Stimulated activated CD8-positive, alpha-beta memory T cell treated with anti-CD3 and anti-CD28 coated beads, Interleukin-4, amount 100 ng/mL, for 48 hours (primary cell): ENCODE results near the gene CTSV.
A peak's percentile ranks its signal among the peaks of the same experiment; 100 is the strongest.
"Not testable (repeated sequence)": the region's sequence is repeated elsewhere in the genome, so short reads cannot be mapped to it uniquely, and the experiment has no call there.

ENCODE experiments used
- DNase-seq: peaks from one replicate; pipeline ENCODE4 v3.0.0-alpha.2; 2020

The CTSV gene

DNA sequence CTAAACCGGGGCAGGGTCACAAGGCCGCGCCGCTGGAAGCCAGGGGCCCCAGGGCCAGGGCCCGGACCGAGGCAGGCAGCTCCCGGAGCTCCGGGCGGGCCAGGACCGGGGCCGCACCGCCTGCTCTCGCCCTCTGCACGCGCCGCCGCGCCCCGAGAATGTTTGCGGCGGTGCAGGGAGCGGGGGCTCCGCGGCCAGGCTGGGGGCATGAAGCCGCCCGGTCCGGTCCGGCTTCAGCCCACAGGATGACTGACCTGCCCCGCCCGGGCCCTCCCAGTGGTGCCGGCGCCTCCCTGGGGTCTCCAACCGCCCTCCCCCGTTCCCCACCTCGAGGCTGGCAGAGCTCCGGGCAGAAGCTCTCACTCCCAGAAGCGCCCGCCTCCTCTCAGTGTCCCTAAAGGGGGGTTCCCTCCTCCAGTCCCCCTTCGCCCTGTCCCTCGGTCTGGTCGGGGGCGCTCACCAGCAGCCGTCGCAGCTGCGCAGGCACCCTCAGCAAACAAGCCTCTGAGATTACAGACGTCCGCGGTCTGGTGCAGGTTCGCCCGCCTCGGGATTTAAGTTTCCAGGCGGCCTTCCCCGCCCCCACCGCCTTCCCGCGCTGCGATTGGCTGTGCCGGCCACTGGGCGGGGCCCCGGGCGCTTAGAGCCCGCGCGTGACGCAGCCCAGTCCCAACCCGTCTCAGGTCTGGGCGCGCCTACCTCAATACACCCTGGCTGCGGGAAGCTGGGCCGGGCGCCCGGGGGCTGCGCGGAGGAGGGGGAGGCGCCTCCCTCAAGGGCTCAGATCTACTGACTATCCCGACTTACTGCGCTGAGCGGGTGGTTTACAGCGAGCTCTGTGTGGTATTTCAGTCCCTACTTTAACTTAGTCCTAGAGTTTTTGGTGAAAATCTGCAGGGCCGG is at the start of gene CTSV:
Gene CTSV, minus strand, starts transcription at position 532 of the 903 bp plus-strand sequence. CDS start 1,099 bp downstream, outside the sequence.
- DNase-seq, result peak; percentile 89

DNA sequence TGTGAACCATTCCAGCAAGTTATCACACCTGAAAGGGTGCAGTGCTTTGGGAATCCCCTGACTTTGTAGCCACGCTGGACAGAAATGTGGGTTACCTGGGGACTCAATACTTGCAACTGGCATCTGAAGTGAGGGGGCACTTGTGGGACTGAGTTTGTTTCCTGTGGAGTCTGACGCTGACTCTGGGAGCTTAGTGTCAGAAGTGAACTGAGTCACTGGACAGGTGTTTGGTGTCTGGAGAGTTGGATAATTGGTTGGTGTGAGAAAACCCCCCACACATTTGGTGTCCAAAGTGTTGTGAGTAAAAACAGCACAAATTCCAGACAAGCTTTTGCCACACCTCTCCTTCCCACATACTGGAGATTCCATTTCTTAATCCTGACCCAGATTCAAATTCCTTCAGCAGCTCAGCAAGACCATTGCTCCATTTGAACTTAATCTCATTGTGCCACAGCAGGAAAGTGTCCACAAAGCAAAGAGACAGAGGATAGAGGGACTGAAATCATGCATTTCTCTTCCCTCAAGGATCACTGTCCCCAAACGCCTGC is 48.8 kb upstream of the CTSV start:
- DNase-seq, result not testable (repeated sequence)

DNA sequence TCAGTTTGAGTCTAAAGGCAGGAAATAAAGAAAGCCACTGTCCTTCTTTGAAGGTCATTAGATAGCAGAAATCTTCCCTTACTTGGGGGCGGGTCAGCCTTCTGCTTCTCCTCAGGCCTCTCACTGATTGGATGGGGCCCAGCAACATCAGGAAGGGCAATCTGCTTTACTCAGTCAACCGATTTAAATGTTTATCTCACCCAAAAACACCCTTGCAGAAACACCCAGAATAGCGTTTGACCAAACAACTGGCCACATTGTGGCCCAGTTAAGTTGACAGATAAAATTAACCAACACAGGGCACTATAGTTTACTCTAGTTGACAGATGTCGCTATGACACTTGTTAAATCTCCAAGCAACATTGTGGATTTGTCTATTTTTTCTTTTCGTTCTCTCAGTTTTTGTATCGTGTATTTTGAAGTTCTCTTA is 45.6 kb upstream of the CTSV start:
- DNase-seq, result not testable (repeated sequence)

DNA sequence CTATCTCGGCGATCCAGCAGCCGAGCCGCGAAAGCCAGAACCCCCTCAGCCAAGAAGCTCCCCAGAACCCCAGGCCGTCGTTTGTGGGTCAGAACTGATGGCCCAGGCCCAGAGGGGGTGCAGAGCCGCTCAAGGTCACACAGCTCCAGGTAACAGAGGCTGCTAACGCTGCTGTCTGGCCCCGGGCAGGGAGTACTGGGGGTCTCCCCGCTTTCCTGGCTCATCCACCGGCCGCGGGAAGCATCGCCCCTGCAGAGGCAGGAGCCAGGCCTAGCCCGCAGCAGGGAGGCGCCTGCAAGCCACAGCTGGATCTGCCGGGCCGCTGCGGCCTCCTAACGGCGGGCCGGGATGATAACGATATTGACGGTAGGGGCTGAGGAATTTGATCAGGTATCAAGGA is 39.4 kb upstream of the CTSV start:
- no peak for DNase-seq

DNA sequence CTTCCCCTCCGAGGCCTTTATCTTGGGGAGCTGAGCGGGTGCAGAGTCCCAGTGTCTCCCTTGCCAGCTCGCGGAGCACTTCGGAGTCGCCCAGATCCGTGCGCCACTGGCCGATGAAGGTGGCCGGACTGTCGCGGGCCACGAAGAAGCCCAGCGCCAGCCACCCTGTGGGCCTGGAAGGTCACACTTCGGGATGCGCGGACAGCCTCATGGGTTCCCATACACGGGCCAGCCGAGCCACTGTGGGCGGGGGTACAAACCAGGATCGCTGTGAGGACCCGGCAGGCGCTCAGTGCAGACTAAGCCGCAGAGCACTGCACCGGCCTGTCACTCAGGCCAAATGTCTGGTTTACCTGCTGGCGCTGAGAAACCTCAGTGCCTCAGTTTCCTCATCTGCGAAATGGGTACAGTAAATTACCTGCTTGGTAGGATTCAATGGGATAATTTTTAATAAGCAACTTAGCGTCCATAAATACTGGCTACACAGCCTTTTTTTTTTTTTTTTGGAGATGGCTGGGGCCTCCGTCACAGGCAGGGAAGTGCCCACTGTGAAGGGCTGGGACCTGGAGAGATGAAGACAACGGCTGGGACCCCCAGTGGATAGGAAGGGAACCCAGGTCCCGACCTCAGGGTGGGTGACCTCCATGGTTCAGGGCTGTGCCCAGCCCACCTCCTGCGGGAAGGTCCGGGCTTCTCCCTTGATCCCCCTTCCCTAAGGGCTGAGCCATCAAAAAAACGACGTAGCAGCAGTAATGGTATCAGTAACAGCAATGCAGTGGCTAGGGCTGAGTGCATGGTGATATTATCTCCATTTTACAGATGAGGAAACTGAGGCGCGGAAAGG is 38.7 kb upstream of the CTSV start:
- no peak for DNase-seq

DNA sequence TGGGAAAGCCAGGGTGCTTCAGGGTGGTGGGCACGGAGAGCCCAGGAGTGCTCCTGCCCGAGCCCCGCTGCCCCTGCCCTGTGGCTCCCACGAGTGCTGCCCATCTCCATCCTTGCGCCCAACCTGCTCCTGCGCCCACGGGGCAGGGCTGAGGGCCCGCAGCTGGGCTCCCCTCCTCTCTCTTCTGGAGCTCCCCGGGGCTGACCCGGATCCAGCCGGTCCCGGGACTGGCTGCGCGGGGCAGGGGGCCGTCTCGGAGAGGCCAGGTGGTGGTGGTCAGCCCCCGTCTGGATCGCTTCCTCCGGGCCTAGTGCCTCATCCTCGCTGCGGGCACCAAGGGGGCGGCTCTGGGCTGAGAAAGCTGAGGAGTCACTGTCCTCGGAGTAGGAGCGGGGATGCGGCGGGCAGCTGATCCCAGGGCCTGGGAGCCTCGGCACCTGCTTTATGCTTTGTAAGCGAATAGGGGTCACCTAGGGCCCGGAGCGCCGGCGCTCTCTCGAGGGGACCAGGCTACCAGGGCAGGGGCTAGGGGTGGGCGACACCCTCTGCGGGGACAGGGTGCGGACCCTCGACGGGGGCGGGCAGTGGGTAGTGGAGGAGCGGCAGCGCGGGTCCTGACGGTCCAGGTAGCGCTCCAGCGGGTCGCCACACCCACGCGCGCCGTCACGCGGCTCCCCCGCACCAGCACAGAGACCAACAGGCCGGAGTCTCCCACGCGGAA is 37.9 kb upstream of the CTSV start:
- DNase-seq, result not testable (repeated sequence)

DNA sequence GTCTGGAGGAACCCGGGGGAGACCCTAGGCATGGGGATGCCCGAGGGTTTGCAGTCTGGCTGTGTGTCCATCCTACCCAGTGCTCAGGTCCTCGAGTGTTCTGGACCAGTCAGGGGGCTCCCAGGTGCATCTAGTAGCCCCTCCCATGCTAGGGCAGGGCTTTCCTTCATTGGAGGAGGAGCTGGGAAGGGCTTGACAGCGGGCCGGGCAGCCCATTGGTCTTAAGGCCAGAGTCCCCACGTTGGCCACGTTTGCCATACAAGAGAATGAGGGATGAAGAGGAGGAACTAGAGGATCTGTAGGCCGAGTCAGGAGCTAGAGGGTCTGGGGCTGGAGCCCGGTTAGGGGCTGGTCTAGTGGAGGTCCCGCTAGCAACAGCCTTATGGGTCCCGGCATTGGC is 37.3 kb upstream of the CTSV start:
- no peak for DNase-seq

DNA sequence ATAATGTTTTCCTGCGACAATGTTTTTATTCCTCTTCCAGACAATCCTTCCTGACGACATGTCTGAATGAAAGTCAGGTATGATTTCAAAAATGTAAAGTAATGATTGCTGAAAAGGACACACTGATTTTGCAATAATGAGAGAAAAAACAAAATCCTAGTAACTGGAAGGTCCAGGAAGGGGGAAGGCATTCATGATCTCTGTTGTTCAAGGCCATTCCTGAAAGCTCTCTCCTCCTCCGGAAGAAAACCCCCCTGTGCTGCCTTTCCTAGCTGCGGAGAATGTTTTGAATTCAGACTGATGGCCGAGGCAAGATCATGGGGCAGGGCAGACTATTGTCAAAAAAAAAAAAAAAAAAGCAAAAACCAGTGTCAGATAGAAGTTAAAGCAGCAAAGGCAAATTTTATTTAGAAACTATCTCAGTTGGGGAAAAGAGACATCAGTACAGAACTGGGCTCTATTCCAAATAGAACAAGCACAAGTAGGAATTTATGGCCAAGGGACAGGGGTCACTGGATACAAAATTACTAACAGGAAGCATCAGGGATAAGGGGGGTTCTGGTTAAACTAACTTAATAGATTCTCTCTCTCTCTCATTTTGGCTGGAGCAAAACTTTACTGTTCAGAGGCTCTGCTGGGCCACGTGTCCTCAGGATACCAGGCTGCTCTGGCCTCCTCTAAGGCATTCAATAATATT is 36.5 kb upstream of the CTSV start:
- no peak for DNase-seq

DNA sequence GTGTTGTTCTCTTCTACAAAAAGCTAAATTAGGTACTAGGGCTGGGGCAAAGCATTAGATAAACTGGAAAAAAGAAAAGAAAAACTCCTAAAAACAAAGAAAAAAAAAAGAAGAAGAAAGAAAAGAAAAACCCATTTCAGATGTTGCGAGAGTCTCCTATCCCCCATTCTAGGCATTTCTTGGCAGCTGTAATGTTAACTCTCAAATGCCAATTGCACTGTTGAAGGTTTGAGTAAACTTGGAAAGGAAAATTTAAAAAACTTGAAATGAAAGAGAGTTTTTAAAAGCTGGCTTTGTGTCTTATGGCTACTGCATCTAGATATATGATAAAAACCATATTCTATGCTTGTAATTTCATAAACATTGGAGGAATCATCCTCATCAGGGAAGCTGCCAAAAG is 34.6 kb upstream of the CTSV start:
- DNase-seq, result no peak

DNA sequence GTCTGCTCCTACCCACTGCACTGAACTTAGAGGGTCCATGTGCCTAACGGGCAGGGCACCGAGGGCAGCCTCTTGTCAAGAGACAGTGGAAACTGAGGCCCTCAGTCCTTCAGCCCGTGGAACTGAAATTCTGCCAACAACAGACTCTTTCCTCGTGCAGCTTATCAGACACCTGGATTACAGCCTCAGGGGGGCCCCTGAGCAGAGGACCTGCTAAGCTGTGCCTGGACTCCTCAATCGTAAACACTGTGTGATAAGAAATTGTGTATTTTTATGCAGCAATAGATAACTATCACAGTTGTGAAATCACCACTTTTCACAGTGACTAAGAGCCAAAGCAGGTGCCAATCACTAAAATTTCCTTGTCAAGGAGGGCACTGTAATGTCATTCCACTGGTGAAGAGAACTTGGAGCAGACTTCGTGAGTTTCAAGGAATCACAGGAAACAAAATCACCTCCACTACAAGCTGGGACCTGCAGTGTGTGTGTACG is 33.4 kb upstream of the CTSV start:
- DNase-seq, result no peak

DNA sequence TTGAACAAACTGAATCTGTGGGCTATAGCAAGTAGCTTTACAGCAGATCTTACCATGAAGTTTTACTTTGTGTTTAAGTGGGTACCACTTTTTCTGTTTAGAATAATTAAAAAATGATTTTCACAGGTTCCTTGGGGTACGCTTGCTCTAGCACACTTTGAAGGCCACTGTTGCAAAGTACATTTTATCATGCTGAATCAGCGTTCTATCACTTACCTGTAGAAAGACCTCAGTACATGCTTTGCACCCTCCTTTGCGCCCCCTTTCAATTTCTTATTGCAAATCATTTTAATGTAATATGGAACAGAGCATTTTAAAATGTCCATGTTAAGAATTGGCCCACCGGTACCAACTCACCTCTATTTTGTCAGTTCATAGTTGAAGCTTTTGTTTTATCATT is 31.4 kb upstream of the CTSV start:
- not testable (repeated sequence) for DNase-seq

DNA sequence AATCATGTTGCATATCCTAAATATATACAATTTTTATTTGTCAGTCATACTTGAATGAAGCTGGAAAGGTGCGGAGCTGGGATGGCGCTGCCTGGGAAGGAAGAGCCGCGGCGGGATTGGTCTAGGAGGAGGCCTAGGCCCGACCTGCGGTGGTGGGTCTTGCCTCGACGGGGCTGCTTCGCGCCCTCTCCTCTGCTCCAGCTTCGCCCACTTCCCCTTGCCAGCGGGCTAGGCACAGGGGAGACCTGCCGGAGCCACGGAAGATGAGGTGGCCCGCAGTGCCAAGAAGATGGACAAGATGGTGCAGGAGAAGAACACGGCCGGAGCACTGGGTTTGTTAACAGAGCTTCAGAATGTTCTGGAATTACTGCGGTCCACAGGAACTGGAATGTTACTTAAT is 28.5 kb upstream of the CTSV start:
- no peak for DNase-seq

DNA sequence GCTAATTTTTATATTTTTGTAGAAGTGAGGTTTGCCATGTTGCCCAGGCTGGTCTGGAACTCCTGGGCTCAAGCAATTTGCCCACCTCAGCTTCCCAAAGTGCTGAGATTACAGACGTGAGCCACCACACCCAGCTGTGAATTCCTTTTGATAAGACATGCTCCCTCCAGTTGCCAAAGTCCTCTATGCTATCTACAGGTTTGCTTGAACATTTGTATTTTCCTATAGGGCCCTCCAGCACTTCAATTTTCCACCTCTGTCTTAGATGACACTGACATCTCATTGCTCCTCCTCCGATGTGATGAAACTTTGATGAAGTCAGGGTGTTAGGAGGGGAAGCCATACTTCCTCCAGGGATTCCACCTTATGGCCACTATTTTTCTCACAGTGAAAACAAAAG is 25.2 kb upstream of the CTSV start:
- DNase-seq, result no peak

DNA sequence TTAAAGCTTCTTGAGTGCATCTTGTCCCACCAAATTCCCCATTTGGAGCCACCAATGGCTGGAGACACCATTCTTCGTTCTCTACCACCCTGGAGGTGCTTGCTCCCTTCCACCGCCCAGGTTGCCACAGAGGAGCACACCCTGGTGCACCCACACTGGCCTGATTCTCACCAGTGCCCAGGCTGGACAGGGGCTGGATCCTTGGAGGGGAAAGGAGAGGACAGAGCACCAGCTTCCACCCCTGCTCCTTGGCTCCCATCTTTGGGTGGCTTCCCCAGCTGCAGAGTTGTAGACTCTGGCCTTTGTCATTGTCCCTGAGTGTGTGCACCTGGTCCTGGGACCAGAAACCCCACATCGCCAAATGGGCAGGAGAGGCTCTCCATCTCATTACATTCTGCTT is 21.9 kb upstream of the CTSV start:
- no peak for DNase-seq

DNA sequence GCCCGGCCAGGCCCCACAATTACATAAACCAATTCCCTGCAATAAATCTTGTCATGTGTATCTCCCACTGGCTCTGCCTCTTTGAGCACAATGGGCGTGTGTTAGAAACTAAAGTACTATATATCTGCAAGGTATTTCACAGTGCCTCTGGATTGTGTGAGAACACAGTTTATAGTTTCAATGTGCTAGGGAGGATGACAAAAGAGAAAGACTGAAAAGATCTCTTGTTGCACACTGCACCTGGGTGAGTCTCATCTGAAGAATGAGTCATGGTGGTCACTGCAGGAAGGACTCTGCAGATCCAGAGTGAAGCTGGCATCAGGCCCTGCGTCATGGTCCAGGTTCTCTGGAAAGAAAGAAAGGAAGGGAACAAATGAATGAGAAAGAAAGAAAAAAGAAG is 20.7 kb upstream of the CTSV start:
- DNase-seq, result no peak

DNA sequence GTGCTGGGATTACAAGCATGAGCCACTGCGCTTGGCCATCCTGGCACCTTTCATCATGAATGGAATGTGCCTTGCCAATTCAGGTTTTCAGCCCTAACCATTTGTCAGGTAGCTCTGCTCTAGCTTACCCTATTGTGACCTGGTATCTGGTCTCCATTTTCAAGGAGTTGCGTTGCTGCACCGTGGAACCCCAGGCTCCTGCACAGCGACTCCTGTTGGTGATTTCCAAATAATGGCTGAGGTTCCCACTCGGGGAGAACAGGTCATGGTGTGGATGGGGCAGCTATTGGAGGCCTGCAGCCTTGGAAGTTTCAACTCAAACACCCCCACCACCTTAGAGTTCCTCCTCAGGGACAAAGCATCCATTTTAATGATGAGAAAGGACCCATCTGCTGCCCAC is 18.7 kb upstream of the CTSV start:
- DNase-seq, result no peak

DNA sequence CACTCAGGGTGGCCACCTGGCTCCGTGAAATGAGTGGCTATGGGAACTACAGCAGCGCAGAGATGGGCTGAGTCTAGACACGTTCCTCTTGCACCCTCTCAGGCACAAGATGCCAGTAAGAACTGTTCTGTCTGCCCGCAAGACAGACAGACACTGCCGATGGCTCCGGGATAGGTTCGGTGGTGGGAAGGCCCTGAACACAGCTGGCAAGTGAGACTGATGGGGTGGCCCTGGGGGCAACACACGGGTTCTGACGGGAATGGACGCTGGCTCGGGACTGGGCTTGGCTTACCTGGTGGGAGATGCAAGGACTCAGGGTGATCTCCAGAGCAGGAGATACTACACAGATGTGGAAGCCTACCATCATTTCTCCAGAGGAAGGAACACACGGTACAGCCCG is 16.9 kb upstream of the CTSV start:
- DNase-seq, result not testable (repeated sequence)

DNA sequence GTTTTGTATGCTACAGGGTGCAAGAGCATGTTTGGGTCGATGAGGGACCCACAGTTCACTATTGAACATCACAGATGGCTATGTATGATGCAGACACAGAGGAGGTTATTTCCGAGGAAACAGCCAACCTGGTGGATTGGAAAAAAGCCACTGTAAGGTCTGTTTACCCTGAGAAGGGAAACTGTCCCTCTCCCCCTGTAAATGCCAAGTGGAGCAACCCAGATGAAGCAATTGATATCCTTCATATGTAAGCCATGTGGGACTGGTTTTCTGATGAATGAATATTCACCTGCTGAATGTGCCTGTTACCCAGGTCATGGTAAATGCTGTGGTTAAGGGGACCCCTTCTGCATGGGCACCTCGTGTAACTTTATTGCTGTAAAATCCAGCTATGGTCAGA is 14.8 kb upstream of the CTSV start:
- DNase-seq, result no peak

DNA sequence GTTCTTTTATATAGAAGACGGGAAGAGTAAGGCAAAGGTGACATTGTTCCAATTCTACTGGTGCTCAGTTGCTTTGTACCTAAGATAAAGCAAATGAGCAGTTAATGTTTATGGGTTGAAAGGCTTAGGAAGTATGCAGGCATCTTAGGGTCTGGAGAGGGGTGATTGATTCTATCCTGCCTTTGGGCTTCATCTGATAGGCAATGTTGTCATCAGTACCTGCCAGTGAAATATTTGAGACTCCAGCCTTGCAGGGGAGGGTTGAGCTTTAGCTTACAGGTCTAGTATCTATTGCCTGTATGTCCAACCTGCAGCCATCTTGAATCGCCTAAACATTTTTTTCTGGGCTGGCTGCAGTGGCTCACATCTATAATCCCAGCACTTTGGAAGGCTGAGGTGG is 13.8 kb upstream of the CTSV start:
- DNase-seq, result no peak

DNA sequence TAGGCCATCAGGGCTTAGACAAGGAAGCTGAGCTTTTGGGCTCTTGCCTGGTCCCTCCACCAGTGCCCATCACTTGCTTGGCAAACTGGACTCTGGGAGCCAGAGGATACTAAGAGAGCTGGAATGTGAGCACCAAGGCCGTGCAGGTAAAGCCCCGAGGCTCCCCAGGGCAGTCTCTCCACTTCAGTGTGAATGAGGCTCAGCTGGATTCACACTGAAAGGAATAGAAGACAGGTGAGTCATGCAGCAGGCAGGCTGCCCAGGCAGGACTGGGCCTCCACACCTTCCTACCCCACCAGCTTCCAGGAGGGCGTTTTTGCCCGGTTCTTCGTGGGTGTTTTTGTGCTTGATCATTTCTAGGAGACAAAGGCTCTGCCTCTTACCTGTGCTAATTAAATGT is 7.3 kb upstream of the CTSV start:
- DNase-seq, result no peak

DNA sequence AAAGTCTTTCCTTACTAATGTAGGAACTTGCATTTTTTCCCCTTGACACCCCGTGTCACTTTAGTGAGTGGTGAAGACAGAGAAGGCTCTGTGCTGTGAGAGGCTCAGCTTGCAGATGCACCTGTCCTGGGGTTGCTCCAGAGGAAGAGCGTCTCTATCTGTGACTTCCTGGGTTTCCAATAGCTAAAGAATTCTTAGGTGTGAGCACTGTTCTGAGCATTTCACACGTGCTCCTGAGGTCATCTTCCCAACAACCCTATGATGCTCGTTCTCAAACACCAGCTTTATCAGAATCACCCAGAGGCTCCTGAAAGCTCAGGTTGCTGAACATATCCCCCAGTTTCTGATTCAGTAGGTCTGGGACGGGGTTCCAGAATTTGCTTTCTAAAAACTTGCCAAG is 6.4 kb upstream of the CTSV start:
- no peak for DNase-seq

DNA sequence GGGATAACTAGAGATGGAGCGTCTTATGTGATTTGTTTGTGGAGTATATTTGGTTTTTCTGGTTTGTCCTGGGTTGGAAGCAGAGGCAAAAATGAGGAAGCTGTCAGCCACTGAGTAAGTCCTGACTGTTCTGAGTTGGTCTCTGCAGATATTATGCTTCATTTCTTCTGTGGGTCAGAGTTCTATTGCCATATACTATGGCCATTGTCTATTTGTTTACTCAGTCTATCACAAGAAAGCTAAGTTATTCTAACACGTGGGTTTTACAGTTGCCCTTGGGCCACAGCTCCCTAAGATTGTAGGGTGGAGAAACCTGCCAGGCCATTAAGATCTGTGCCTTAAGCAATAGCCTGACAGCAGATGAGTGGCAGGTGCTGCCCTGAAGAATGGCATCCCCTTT is 3.0 kb upstream of the CTSV start:
- no peak for DNase-seq
